GM18907 (cell line): ENCODE measurements around the gene RIT1.
"Not testable (repeated sequence)": the region's sequence is repeated elsewhere in the genome, so short reads cannot be mapped to it uniquely, and the experiment has no call there.

ENCODE experiments used
- ATAC-seq: cut with Tn5 transposase; IDR thresholded peaks from one replicate; pipeline ENCODE4 v1.9.1; 2021; ENCODE audit warnings: mild to moderate bottlenecking, moderate library complexity; ENCODE audit not compliant: unreplicated experiment

The RIT1 gene

GRCh38 chr1:155934097-155934935 lies 23.2 kb upstream of the RIT1 start, which contains the start of gene KHDC4:
KHDC4 (minus strand) TSS chr1:155934413; CDS start chr1:155934373, 40 bp downstream.
- ATAC-seq: peak; percentile 91

GRCh38 chr1:155933591-155934096 lies 22.5 kb upstream of the RIT1 start:
- ATAC-seq: no peak

GRCh38 chr1:155932487-155932886 lies 21.3 kb upstream of the RIT1 start:
- ATAC-seq: no peak

GRCh38 chr1:155932081-155932480 lies 20.9 kb upstream of the RIT1 start:
- no peak for ATAC-seq

- no peak for ATAC-seq
These were observed 20.3 kb upstream of the RIT1 start for GRCh38 chr1:155931332-155932038.

GRCh38 chr1:155930725-155931124 lies 19.6 kb upstream of the RIT1 start:
- not testable (repeated sequence) for ATAC-seq

- ATAC-seq: no peak
These were observed 17.9 kb upstream of the RIT1 start for GRCh38 chr1:155929057-155929456.

DNA sequence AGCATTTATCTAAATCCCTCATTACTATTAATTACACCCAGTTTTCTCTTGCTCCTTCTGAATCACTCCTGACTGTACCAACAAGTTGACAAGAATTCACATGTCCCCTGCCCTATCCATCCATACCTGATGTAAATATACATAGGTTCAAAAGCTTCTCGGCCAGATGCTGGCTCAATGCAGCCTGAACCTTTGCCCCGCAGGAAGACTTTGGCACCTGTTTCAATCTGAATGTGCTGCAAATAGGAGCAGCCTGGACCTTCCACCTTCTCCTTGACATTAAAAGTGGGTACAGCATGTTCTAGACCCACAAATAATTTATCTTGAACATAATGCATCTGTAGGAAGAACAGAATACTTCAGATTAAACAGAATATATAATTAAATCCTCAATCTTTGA lies 14.4 kb upstream of the RIT1 start:
- no peak for ATAC-seq

DNA sequence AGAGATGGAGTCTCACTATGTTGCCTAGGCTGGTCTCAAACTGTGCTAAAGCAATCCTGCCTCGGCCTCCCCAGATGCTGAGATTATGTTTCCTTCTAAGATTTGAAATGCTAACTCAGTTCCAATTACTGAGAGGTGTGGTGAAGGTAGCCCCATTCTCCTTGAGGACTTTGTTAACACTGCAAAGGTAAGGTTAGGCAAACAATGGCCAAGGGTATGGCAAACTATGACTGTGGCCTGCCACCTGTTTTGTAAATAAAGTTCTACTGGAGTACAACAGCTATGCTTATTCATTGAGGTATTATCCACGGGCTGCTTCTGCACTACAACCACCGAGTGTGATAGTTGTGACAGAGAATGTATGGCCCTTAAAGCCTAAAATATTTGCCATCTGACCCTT lies 9.6 kb upstream of the RIT1 start:
- no peak for ATAC-seq

GRCh38 chr1:155919801-155920200 lies 8.7 kb upstream of the RIT1 start:
- ATAC-seq: no peak

DNA sequence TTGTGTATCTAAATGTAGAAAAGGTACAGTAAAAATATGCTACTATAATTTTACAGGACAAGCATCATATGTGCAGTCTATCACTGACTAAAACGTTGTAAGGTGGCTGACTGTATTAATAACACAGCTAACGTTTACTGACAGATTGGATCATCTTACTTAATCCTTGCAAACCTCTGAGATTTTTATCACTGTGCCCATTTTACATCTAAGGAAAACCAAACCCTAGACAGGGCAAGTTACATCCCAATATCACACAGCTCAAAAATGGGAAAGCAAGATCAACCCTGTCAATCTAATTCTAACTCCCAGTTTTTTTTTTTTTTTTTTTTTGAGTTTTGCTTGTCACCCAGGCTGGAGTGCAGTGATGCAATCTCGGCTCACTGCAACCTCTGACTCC lies 7.5 kb upstream of the RIT1 start:
- no peak for ATAC-seq

- no peak for ATAC-seq
These were observed 3.0 kb upstream of the RIT1 start for GRCh38 chr1:155913969-155914757.

GRCh38 chr1:155912056-155912536 lies 947 bp upstream of the RIT1 start:
- no peak for ATAC-seq

DNA sequence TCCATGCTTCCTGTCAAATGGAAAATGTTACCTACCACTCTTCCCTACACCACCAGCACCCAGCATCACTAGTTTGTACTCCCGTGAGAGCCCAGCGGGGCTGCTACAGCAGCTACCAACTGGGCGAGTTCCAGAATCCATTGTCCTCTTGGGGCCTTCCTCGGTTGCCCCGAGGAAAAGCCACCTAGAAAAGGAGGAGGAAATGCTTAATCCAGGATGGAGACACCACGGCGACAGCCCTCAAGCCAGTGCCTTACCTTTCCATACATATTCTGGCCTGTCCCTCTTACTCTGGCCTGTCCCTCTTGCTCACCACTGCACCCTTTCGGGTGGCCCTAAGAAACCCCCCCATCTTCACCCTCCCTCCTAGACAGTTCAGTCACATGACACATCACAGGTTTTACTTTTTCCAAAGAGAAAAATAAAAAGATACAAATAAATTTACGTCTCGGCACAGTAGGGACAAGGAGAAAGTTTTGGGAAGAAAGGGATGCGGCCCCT lies 478 bp downstream of the RIT1 start:
- ATAC-seq: peak; percentile 20

DNA sequence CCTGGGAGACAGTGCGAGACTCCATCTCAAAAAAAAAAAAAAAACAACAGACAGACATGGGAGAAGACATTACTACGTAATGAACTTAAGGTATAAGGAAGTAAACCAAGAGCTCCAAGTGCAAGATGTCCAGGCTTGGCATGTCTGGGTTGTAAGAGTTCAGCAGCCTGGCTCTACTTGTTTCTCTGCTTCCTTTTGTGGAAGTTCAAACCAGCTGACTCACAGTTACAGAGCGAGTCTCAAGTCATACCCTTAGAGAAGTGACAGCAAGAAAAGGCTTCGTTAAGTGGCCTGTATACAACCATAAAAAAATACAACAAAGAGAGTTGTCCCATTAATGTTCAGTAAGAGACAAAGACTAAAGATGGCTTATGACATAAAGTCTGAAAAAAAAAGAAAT lies 1.3 kb downstream of the RIT1 start:
- no peak for ATAC-seq

GRCh38 chr1:155904261-155904660 lies 6.9 kb downstream of the RIT1 start:
- no peak for ATAC-seq

GRCh38 chr1:155900161-155900560 lies 11.0 kb downstream of the RIT1 start:
- ATAC-seq: no peak

GRCh38 chr1:155899683-155900082 lies 11.5 kb downstream of the RIT1 start:
- no peak for ATAC-seq

- ATAC-seq: no peak
These were observed 12.3 kb downstream of the RIT1 start for GRCh38 chr1:155898888-155899287.

GRCh38 chr1:155897746-155898145 lies 13.4 kb downstream of the RIT1 start:
- ATAC-seq: no peak

- not testable (repeated sequence) for ATAC-seq
These were observed 14.7 kb downstream of the RIT1 start for GRCh38 chr1:155896476-155896875.
